H9 (cell line): ENCODE measurements around the gene ADARB2. TPM values are rescaled to one million over a fixed set of nuclear protein-coding genes. Genes with fewer than 3 reads are reported as not detected.
A peak's percentile ranks its signal among the peaks of the same experiment; 100 is the strongest.

Source experiments
- DNase-seq: peaks from one replicate; pipeline ENCODE4 v3.0.0-alpha.2; 2017
- H2AFZ ChIP-seq: one replicate; pipeline ENCODE4 v1.6.1; 2013; ENCODE audit warnings: mild to moderate bottlenecking, low read length, control low read depth, moderate library complexity
- H2AK5ac ChIP-seq: 2 replicates; pipeline ENCODE4 v1.6.1; 2013; ENCODE audit warnings: low read length, control low read depth, mixed read lengths; ENCODE audit not compliant: insufficient read length
- H2BK120ac ChIP-seq: one replicate; pipeline ENCODE4 v1.6.1; 2013; ENCODE audit warnings: low read depth, mild to moderate bottlenecking, low read length, control low read depth, inconsistent platforms; ENCODE audit not compliant: poor library complexity, severe bottlenecking
- H2BK12ac ChIP-seq: 2 replicates; pipeline ENCODE4 v1.6.1; 2013; ENCODE audit warnings: low read length, control low read depth, mixed read lengths, low read depth; ENCODE audit not compliant: insufficient read length
- H2BK15ac ChIP-seq: 2 replicates; pipeline ENCODE4 v1.6.1; 2013; ENCODE audit warnings: low read depth, low read length, control low read depth
- H2BK20ac ChIP-seq: one replicate; pipeline ENCODE4 v1.6.1; 2013; ENCODE audit warnings: low read depth, mild to moderate bottlenecking, low read length, control low read depth, inconsistent platforms; ENCODE audit not compliant: poor library complexity, severe bottlenecking
- H2BK5ac ChIP-seq: 2 replicates; pipeline ENCODE4 v1.6.1; 2013; ENCODE audit warnings: low read length, control low read depth, mixed read lengths; ENCODE audit not compliant: insufficient read length
- H3K14ac ChIP-seq: 2 replicates; pipeline ENCODE4 v1.6.1; 2013; ENCODE audit warnings: low read length, control low read depth; ENCODE audit not compliant: insufficient read depth
- H3K18ac ChIP-seq: 2 replicates; pipeline ENCODE4 v1.6.1; 2013; ENCODE audit warnings: low read depth, mild to moderate bottlenecking, mixed read lengths, low read length, control low read depth; ENCODE audit not compliant: insufficient read length
- H3K23ac ChIP-seq: 2 replicates; pipeline ENCODE4 v1.6.1; 2013; ENCODE audit warnings: low read length, control low read depth, mixed read lengths, low read depth; ENCODE audit not compliant: insufficient read length
- H3K23me2 ChIP-seq: 2 replicates; pipeline ENCODE4 v1.6.1; 2013; ENCODE audit warnings: low read depth, mild to moderate bottlenecking, mixed read lengths, low read length, control low read depth; ENCODE audit not compliant: insufficient read length, poor library complexity, severe bottlenecking
- H3K27ac ChIP-seq: 2 replicates; pipeline ENCODE4 v1.5.1; 2013; ENCODE audit warnings: low read length, control low read depth, mixed read lengths, low read depth; ENCODE audit not compliant: insufficient read length
- H3K27me3 ChIP-seq: 2 replicates; pipeline ENCODE4 v1.6.1; 2013; ENCODE audit warnings: low read length, control low read depth, inconsistent platforms; ENCODE audit not compliant: insufficient read depth
- H3K4ac ChIP-seq: 2 replicates; pipeline ENCODE4 v1.6.1; 2013; ENCODE audit warnings: low read depth, mild to moderate bottlenecking, control low read depth, inconsistent platforms, low read length, moderate library complexity
- H3K4me1 ChIP-seq: 2 replicates; pipeline ENCODE4 v1.6.1; 2013; ENCODE audit warnings: low read length, control low read depth, inconsistent platforms; ENCODE audit not compliant: insufficient read depth
- H3K4me2 ChIP-seq: 2 replicates; pipeline ENCODE4 v1.6.1; 2013; ENCODE audit warnings: low read length, control low read depth, mixed read lengths; ENCODE audit not compliant: insufficient read length, insufficient read depth
- H3K56ac ChIP-seq: 2 replicates; pipeline ENCODE4 v1.6.1; 2013; ENCODE audit warnings: low read depth, mild to moderate bottlenecking, mixed read lengths, low read length, control low read depth; ENCODE audit not compliant: insufficient read length
- H3K79me1 ChIP-seq: 2 replicates; pipeline ENCODE4 v1.6.1; 2013; ENCODE audit warnings: low read depth, mild to moderate bottlenecking, moderate library complexity, low read length, control low read depth, inconsistent platforms; ENCODE audit not compliant: insufficient read depth, poor library complexity, severe bottlenecking
- H3K79me2 ChIP-seq: 2 replicates; pipeline ENCODE4 v1.6.1; 2013; ENCODE audit warnings: low read length, control low read depth, inconsistent platforms; ENCODE audit not compliant: insufficient read depth
- H3K9ac ChIP-seq: 2 replicates; pipeline ENCODE4 v1.6.1; 2013; ENCODE audit warnings: low read length, control low read depth, mixed read lengths; ENCODE audit not compliant: insufficient read length; ENCODE audit errors: extremely low read depth
- H3K9me3 ChIP-seq: one replicate; pipeline ENCODE4 v1.6.1; 2013; ENCODE audit warnings: low read depth, low read length, inconsistent platforms; ENCODE audit not compliant: control insufficient read depth
- H3T11ph ChIP-seq: one replicate; pipeline ENCODE4 v1.6.1; 2013; ENCODE audit warnings: mild to moderate bottlenecking, low read length, control low read depth, inconsistent platforms
- H4K20me1 ChIP-seq: one replicate; pipeline ENCODE4 v1.6.1; 2013; ENCODE audit not compliant: control insufficient read depth, insufficient read length, insufficient read depth
- H4K5ac ChIP-seq: 2 replicates; pipeline ENCODE4 v1.6.1; 2013; ENCODE audit warnings: low read depth, mild to moderate bottlenecking, mixed read lengths, low read length, control low read depth; ENCODE audit not compliant: insufficient read length
- H4K8ac ChIP-seq: replicated peaks from 2 replicates; pipeline ENCODE4 v1.6.1; 2013; ENCODE audit warnings: low read length, control low read depth, mixed read lengths, low read depth; ENCODE audit not compliant: insufficient read length
- H4K91ac ChIP-seq: 2 replicates; pipeline ENCODE4 v1.6.1; 2013; ENCODE audit warnings: low read depth, mild to moderate bottlenecking, moderate library complexity, mixed read lengths, low read length, control low read depth; ENCODE audit not compliant: insufficient read length
- H3K27ac Mint-ChIP-seq, 3 experiments: 2 replicates in 2 of 3; 3 replicates in 1 of 3; pipeline ENCODE4 v1.8.0; 2020 to 2021; ENCODE audit warnings: mixed read lengths in 3 of 3, mild to moderate bottlenecking in 1 of 3, moderate library complexity in 1 of 3
- H3K27me3 Mint-ChIP-seq: 2 replicates; pipeline ENCODE4 v1.8.0; 2021; ENCODE audit warnings: low read depth, mild to moderate bottlenecking, moderate library complexity, mixed read lengths
- H3K36me3 Mint-ChIP-seq, 3 experiments: 2 replicates in 2 of 3; 3 replicates in 1 of 3; pipeline ENCODE4 v1.8.0; 2020 to 2021; ENCODE audit warnings: low read depth in 3 of 3, mixed read lengths in 3 of 3; ENCODE audit not compliant: insufficient read depth in 1 of 3
- H3K4me1 Mint-ChIP-seq, 2 experiments: 2 replicates each; pipeline ENCODE4 v1.8.0; 2020; ENCODE audit warnings: mixed read lengths in 2 of 2
- H3K4me3 Mint-ChIP-seq, 2 experiments: 2 replicates in 1 of 2; 3 replicates in 1 of 2; pipeline ENCODE4 v1.8.0; 2020 to 2021; ENCODE audit warnings: mild to moderate bottlenecking in 2 of 2, mixed read lengths in 2 of 2, moderate library complexity in 1 of 2
- H3K9me3 Mint-ChIP-seq, 2 experiments: 2 replicates in 1 of 2; 3 replicates in 1 of 2; pipeline ENCODE4 v1.8.0; 2020; ENCODE audit warnings: mild to moderate bottlenecking in 2 of 2, mixed read lengths in 2 of 2, moderate library complexity in 1 of 2
- CTCF ChIP-seq: fragments of 200-600 bp; sonication (generic); conservative IDR thresholded peaks from 3 replicates; pipeline ENCODE4 v1.8.0; 2021; ENCODE audit warnings: antibody characterized with exemption, mild to moderate bottlenecking
- WGBS: extraction: QIAGEN DNeasy Blood & Tissue Kit; methylation state at CpG from one replicate; pipeline ENCODE4 v1.1.7; 2013; ENCODE audit warnings: missing lambda C conversion rate, low lambda C conversion rate, mixed read lengths; ENCODE audit not compliant: insufficient read length; ENCODE audit errors: extremely low coverage; 5-methylcytosine and 5-hydroxymethylcytosine counted together
- total RNA-seq: library from RNA; stranded (reverse); gene quantifications from 2 replicates; pipeline ENCODE4 v1.2.1, GENCODE V29; 2021

The ADARB2 gene
- total RNA-seq, 1 experiment from 2014 or later, result 0.87 TPM

DNA sequence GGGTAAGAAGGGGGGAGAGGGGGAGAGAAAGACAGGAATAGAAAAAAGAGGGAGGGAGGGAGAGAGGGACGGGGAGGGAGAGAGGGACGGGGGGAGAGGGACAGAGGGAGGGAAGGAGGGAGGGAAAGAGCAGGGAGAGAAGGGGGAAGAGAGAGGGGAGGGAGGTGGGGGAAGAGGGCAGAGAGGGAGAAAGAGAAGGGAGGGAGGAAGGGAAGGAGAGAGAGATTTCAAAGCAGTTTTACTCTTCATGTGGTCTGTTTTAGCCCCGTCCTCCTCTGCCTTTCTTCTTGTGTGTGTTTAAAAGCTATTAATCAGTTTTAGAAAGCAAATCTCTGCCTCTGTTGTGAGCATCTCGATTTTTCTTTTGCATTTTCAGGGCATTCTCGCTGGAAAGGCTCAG, 444.2 kb downstream of the ADARB2 start:
- H3K18ac ChIP-seq, result no peak overlapping the region
- H3K27ac Mint-ChIP-seq, result peak overlapping the region in 2 of 3 experiments; percentile 75 to 84; a peak in 2 of 7 replicates
- H2BK5ac ChIP-seq, result no peak overlapping the region
- H3K27me3 Mint-ChIP-seq, result peaks cover 3% of the 10 kb centered on the region
- H3K23me2 ChIP-seq, result no peaks in the 10 kb centered on the region
- no peak overlapping the region for H2BK15ac ChIP-seq
- H4K8ac ChIP-seq, result no peak overlapping the region
- H3K4me1 ChIP-seq, result peaks cover 3% of the 10 kb centered on the region; the same call in 1 of the 2 replicates
- H3K9me3 Mint-ChIP-seq, result peaks cover 2 to 3% of the 10 kb centered on the region in 2 experiments
- no peaks in the 10 kb centered on the region for H3K9me3 ChIP-seq
- H3K27me3 ChIP-seq, result no peaks in the 10 kb centered on the region
- no peaks in the 10 kb centered on the region for H3K79me2 ChIP-seq
- DNase-seq, result no peak
- H3K36me3 Mint-ChIP-seq, result peaks cover 0 to 10% (median 0%) of the 10 kb centered on the region in 3 experiments; a peak in 2 of 7 replicates
- peak overlapping the region; percentile 30 for H3K4me2 ChIP-seq
- no peak overlapping the region for H2BK20ac ChIP-seq
- no peak overlapping the region for H3K56ac ChIP-seq
- H3K4me3 Mint-ChIP-seq, result no peak overlapping the region; a peak in 1 of 5 replicates
- H3K23ac ChIP-seq, result no peak overlapping the region
- no peak overlapping the region for H3K14ac ChIP-seq
- H2BK120ac ChIP-seq, result no peak overlapping the region
- no CpG with 5 or more reads among the region's 5 CpGs for WGBS
- H3K4ac ChIP-seq, result no peak overlapping the region
- no peaks in the 10 kb centered on the region for H4K20me1 ChIP-seq
- H2AK5ac ChIP-seq, result no peak overlapping the region
- no peak overlapping the region for H2BK12ac ChIP-seq
- TF ChIP-seq CTCF, result no peak
- no peaks in the 10 kb centered on the region for H3K79me1 ChIP-seq
- H2AFZ ChIP-seq, result no peak overlapping the region
- no peak overlapping the region for H3T11ph ChIP-seq
- peaks cover 43 to 51% of the 10 kb centered on the region in 2 experiments for H3K4me1 Mint-ChIP-seq
- no peak overlapping the region for H4K91ac ChIP-seq
- no peak overlapping the region for H4K5ac ChIP-seq
- no peak overlapping the region for H3K9ac ChIP-seq
- H3K27ac ChIP-seq, result no peak overlapping the region
